HG02973 (cell line): ENCODE data around the gene TRMT44.
A peak's percentile ranks its signal among the peaks of the same experiment; 100 is the strongest.

Experiments used
- ATAC-seq: cut with Tn5 transposase; IDR thresholded peaks from one replicate; pipeline ENCODE4 v1.9.1; 2021; ENCODE audit warnings: moderate library complexity; ENCODE audit not compliant: unreplicated experiment

The TRMT44 gene

DNA sequence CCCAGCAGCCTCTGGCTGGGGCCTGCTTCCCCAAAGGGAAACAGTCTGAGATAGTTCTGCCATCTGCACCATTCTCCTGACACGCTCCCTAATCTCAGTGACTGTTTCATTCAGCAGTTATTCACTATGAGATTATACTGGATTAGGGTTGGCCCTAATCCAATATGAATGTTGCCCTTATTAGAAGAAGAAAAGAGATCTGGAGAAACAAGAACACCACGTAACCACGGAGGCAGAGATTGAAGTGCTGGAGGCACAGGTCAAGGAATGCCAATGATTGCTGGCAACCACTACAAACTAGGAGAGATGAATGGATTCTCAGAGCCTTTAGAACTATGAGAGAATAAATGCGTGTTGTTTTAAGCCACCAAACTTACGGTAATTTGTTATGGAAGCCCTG is 7.4 kb upstream of the TRMT44 start:
- no peak for ATAC-seq

GRCh38 chr4:8434251-8435073 is 6.1 kb upstream of the TRMT44 start:
- ATAC-seq, result no peak

DNA sequence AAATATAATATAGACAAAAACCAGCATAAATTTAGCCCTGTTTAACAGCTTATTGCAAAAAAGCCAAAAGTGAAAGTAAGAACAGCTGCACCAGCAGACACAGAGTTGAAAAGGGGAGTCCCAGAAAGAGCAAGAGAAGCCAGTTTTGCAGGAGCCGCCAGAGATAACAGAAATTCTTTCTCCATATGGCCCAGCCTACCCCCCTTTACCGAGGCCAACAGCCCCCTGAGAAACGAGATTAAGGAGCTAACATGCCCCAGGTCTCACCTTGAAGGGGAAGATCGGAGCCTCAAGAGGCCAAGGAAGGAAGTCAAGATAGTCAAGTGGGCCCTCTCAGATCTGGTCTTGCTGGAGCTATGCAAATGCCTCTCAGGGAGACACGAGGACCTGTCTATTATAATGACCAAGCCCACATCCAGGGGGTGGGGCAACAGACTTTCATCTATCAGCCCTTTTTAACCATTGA is 4.9 kb upstream of the TRMT44 start:
- ATAC-seq, result peak; percentile 51

DNA sequence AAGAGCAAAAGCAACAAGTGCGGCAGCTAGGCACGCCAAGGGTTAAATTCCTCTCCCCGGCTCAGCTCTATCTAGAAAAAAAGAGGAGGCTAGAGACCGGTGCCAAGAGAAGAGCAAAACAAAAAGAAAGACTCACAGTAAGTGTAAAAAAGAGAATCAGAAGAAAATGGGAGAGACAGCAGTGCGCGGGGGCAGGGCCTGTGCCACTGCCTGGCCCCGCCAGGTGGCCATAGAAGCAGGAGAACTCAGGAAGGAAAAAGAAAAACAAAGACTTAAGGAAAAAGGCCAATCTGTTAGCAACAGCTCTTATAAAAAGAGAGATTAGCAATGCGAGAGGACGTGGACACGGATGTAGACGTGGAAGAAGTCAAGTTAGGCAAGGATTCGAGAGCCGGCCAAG is 3.3 kb upstream of the TRMT44 start:
- no peak for ATAC-seq

DNA sequence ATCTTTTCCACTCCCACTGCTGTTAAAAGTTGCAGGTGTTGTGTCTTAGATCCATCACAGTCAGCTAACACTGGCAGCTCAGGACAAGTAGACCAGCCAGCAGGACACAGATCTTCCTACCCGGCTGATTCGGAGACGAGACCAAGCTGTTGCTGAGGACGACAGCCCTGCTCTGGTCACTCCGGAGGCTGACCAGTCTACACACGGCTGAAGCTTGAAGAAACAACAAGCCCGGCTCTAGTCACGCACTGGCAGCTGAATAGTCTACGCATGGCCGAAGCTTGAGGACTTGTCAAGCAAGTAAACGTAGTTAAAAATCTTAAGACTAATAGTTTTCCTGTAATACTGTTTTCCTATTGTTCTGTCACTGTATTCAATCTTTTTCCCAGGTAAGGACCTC is 1.8 kb upstream of the TRMT44 start:
- no peak for ATAC-seq

DNA sequence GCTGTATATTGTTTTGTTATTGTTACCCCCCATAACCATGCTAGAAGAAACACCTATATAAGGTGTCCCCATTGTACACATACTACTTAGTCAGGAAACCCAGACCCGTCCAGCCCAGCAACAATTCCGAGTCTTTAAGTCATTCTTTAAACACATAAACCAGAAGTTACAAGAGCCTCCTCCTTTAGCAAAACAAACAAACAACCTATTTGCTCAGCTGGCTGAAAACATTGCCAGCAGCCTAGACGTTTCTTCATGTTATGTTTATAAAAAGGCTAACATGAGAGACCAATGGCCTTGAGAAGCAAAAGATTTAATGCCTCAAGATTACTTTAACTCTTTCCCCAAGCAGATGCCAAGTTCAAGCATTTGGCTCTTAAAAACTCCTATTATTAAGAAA is 1.4 kb upstream of the TRMT44 start:
- ATAC-seq, result no peak

- peak; percentile 29 for ATAC-seq
Observed at GRCh38 chr4:8439914-8440491, 574 bp upstream of the TRMT44 start.

GRCh38 chr4:8441499-8442091 is 1.0 kb downstream of the TRMT44 start:
- ATAC-seq, result no peak

DNA sequence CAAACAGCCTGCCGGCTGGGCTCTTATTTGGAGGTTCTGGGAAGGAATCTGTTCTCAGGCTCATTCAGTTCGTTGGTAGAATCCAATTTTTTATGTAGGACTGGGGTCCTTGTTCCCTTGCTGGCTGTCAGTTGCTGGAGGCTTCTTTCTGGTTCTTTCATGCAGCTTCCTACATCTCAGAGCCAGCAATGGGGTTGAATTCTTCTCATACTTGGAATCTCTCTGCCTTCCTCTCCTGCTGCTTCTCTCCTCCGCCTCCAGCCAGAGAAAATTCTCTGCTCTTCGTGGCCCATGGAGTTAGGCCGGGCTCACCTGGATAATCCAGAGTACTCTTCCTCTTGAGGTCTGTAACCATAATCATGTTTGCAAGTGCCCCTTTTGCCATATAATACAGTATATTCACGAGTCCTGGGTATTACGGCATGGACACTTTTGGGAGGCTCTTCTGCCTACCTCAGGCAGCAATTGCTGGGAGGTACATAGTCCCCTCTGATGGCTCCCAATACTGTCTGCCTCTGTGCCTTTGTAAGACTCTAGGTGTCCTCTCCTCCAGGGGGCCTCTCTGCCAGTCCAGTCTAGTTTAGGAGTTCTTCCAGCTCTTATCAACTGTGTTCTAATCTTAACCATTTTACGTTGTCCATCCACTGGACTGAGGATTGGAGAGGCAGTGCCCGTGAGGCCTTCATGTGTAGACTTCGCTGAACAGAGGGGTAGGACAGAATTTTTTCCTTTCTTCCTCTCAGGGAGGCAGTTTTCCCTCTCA is 2.2 kb downstream of the TRMT44 start:
- ATAC-seq, result no peak

DNA sequence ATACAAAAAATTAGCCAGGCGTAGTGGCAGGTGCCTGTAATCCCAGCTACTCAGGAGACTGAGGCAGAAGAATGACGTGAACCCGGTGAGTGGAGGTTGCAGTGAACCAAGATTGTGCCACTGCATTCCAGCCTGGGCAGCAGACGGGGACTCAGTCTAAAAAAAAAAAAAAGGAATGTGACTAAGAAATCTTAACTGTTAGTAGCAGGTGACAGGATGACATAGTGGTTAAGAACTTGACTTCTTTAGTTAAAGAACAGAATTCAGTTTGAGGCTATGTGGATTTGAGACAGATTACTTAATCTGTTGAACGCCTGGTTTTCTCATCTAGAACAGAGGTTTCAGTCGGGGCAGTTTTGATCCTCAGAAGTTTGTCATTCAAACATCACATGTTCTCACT is 3.2 kb downstream of the TRMT44 start:
- ATAC-seq, result no peak

DNA sequence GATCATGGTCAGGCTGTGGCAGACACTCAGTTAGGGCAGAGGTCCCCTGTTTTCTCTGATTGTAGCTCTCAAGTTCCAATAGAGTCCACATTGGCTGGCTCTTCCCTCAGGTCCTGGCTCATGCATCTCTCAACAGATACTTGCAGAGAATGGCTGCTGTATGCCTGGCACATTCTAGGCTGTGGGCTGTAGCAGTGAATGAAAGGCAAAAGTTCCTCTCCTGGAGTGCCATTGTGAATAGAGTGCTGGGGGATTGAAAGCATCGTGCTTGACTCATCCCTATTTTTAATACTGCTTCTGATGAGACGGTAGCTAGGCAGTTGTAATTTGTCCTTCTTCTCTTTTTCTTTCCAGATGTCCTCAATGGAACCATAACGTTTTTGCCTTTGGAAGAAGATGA is 5.5 kb downstream of the TRMT44 start:
- ATAC-seq, result no peak

- no peak for ATAC-seq
Observed at GRCh38 chr4:8451440-8452182, 11.0 kb downstream of the TRMT44 start.

DNA sequence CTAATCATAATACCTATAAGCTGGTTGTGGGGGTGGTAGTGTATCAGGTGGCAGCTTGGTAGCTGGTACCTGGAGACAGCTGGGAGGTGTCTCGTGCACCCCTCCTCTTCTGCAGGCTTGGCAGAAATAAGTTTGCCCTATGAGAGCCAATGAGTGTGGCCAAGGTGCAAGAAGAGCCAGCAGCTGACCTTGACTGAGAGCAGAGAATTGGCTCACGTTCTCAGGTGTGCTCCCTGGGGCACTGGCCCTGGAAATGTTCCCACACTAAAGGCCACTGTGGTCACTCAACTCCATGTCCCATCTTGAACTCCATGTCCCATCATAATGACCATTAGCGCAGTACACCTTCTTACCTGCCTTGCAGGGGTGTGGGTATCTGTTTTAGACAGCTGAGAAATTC is 13.4 kb downstream of the TRMT44 start:
- ATAC-seq, result no peak

DNA sequence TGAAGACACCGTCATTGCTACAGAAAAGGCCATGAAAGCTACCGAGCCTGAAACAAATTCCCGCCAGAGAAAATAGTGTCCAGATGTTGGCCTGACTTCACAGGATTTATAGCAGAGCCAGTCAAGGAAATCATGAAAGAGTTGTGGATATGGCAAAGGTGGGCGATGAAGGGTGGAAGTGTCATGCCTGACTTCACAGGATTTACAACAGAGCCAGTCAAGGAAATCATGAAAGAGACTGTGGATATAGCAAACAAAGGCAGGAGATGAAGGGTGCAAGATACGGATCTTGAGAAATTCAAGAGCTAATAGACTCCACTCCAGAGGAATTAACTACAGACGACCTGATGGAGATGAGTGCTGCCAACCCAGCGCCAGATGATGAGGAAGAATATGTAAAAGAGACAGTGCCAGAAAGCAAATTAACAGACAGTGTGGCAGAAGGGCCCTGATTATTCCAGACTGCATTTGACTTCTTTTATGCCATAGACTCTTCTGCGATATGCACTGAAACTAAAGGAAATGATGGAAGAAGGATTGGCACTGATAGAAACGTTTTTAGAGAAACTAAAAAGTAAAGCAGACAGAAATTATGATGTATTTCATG is 17.2 kb downstream of the TRMT44 start:
- no peak for ATAC-seq

DNA sequence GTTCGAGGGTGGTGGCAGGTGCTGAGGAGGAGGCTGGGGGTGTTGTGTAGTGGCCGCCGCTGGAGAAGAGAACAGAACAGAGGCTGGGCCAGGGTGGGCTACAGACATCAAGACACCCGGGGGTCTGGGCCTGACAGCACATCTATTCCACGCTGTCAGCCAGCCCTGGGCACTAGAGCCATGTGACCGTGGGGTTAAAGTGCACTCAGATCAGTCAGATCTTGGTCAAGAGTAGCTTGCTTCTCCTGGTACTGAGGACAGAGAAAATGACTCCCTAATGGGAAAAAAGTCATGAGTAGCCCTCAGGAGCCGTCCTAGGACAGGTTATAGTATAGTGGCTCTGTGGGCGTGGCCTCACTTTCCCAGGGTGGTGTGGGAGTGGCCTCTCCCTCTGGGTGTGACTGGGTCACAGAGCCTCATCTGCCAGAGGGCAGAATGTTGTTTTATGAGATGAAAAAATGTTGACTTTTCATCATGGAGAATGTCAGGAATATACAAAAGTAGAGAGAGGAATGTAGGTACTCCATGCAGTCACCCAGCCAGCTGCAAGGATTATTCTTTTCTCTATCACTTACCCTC is 19.4 kb downstream of the TRMT44 start:
- ATAC-seq, result no peak

- ATAC-seq, result no peak
Observed at GRCh38 chr4:8461086-8461485, 20.5 kb downstream of the TRMT44 start.

DNA sequence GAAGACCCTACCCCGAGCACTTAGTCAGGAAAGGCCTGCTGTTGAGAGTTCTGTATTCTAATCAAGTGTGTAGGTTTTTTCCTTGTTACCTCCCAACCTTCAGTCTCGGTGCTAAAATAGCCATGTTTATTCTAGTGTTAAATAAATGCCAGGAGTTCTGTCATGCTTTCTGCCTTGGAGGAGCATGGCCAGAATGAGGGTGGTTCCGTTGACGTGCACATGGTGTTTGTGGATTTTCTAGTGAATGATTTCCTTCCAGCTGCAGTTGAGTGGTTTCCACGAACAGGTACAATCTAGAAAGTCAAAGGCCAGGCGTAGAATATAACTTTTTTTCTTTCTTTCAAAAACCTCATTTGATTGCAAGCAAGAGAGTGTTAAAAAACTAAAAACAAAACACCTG is 21.0 kb downstream of the TRMT44 start:
- no peak for ATAC-seq

- no peak for ATAC-seq
Observed at GRCh38 chr4:8463811-8464210, 23.2 kb downstream of the TRMT44 start.

DNA sequence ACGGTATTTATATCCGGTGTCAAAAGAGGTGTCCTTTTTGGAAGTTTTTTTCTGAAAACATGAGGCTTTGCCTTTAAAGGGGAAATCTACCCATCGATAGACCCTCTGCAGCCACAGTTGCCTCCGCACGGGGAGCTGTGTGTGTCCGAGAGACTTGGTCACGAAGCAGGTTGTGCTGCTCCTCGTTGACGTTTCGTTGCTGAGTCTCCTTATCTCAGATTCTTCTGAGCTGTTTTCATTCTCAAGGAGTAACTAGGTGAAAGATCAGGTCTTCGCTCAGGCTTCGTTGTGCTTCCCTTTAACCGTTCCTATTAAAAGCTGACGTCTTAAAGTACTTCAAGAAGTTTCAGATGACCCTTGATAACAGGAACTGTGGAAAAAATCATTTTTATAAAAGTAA is 23.8 kb downstream of the TRMT44 start:
- ATAC-seq, result no peak
